Iris pigment epithelial cell (primary cell): ENCODE data around the gene OR2H2.
A peak's percentile ranks its signal among the peaks of the same experiment; 100 is the strongest.

ENCODE experiments used
- DNase-seq: peaks from one replicate; pipeline ENCODE4 v3.0.0-alpha.2; 2011; ENCODE audit warnings: low read depth

Gene OR2H2

DNA sequence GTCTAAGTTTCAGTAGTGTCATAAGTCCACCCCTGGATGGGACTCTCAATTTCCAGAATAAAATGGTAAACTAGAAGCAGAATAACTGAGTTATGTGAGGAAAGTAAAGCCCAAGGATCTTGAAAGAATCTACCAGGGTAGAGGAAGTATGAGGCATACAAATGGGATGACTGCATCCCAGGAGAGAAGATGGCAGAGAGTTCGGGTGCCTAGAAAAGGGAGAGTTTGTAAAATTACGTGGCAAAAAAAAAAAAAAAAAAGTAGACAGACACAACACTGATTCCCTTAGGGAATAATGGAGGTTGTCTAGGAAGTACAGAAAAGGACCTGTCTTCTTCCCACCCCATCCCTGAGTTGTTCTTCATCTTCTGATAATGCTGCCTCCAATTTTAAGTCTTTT is 44.6 kb downstream of the OR2H2 start:
- no peak for DNase-seq

DNA sequence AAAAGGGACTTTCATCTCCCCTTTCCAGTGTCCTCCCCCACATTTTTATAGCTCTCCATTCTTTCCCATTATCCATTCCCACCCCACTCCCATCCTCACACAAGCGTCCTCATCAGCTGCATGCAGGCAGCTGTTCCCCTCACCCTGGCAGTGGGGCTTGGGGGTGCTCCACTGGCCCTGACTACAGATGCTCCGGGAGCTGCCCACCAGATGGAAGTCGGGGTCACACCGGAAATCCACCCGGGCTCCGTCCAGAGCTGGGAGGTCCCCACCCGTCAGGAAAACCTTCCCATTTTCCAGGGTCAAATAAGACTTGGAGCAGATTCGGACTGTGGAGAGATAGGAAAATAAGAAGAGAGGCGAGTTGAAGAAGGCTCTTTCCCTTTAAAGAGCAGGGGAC is 45.4 kb downstream of the OR2H2 start:
- no peak for DNase-seq

DNA sequence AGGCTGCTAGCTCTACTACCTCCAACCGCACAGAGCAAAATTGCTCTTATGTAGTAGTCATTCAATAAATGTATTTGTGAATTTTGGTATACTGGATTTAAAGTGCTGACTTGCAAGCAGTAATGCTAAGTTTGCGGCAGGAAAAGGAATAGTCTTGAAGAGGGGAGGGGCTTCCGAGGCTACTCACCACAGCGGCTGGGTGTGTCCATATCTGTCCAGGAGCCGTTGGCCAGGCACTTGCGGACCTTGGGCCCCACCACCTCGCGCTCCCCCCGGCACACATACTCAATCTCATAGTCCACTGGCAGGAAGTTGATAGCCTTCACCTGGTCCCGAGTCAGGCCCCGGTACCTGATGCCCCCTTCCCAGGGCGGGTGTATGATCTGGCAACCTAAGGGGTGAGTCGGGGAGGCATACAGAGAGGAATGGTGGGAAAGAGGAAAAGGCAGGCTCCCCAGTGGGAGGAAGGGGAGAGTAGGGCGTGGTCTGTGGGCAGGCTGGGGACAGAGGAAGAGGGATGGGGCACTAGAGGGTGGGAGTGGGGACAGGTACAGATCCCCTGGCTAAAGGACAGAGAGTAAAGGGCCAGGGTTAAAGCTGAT is 46.4 kb downstream of the OR2H2 start:
- DNase-seq: peak; percentile 40

- peak; percentile 48 for DNase-seq
Measured at GRCh38 chr6:29631860-29632731, 47.2 kb downstream of the OR2H2 start.

- peak; percentile 89 for DNase-seq
Measured at GRCh38 chr6:29632789-29633533, 48.0 kb downstream of the OR2H2 start, which contains the start of gene GABBR1. TSS of gene GABBR1 (minus strand) at chr6:29633183. CDS start at chr6:29632385, 798 bp downstream.

GRCh38 chr6:29633534-29633905 is 48.6 kb downstream of the OR2H2 start:
- DNase-seq: no peak

- DNase-seq: no peak
Measured at GRCh38 chr6:29637247-29637646, 52.3 kb downstream of the OR2H2 start.
